GM21825 (cell line): ENCODE results near the gene A3GALT2.

Experiments used
- ATAC-seq: cut with Tn5 transposase; IDR thresholded peaks from one replicate; pipeline ENCODE4 v1.9.1; 2021; ENCODE audit warnings: mild to moderate bottlenecking, moderate library complexity; ENCODE audit not compliant: unreplicated experiment

Gene A3GALT2

GRCh38 chr1:33332881-33333280 is 12.0 kb upstream of the A3GALT2 start:
- no peak for ATAC-seq

GRCh38 chr1:33332357-33332789 is 11.5 kb upstream of the A3GALT2 start:
- no peak for ATAC-seq

- no peak for ATAC-seq
These were observed 10.8 kb upstream of the A3GALT2 start for GRCh38 chr1:33331444-33332356.

- ATAC-seq, result no peak
These were observed 10.0 kb upstream of the A3GALT2 start for GRCh38 chr1:33330906-33331305.

- no peak for ATAC-seq
These were observed 9.5 kb upstream of the A3GALT2 start for GRCh38 chr1:33330361-33330890.

GRCh38 chr1:33329600-33330305 is 8.9 kb upstream of the A3GALT2 start:
- no peak for ATAC-seq

- no peak for ATAC-seq
These were observed 7.9 kb upstream of the A3GALT2 start for GRCh38 chr1:33328817-33329216.

GRCh38 chr1:33327587-33328325 is 6.9 kb upstream of the A3GALT2 start:
- ATAC-seq, result no peak

GRCh38 chr1:33326785-33327184 is 5.9 kb upstream of the A3GALT2 start:
- no peak for ATAC-seq

GRCh38 chr1:33324677-33325575 is 4.0 kb upstream of the A3GALT2 start:
- no peak for ATAC-seq

GRCh38 chr1:33323663-33324477 is 3.0 kb upstream of the A3GALT2 start:
- ATAC-seq, result no peak

GRCh38 chr1:33322870-33323585 is 2.1 kb upstream of the A3GALT2 start:
- no peak for ATAC-seq

- ATAC-seq, result no peak
These were observed 1.2 kb upstream of the A3GALT2 start for GRCh38 chr1:33322109-33322508.

- no peak for ATAC-seq
These were observed 280 bp upstream of the A3GALT2 start for GRCh38 chr1:33321178-33321577.

GRCh38 chr1:33319949-33320618 is 814 bp downstream of the A3GALT2 start:
- ATAC-seq, result no peak

GRCh38 chr1:33319186-33319948 is 1.5 kb downstream of the A3GALT2 start:
- ATAC-seq, result no peak

GRCh38 chr1:33317946-33318345 is 3.0 kb downstream of the A3GALT2 start:
- no peak for ATAC-seq
